ENCODE results near the gene CCDC88A. TPM values are rescaled to one million over a fixed set of nuclear protein-coding genes. Genes with fewer than 3 reads are reported as not detected.

Gene CCDC88A
- polyA plus RNA-seq, 1 of the 3 experiments (the other 2 are of a cell fraction), result 7.0 TPM

DNA sequence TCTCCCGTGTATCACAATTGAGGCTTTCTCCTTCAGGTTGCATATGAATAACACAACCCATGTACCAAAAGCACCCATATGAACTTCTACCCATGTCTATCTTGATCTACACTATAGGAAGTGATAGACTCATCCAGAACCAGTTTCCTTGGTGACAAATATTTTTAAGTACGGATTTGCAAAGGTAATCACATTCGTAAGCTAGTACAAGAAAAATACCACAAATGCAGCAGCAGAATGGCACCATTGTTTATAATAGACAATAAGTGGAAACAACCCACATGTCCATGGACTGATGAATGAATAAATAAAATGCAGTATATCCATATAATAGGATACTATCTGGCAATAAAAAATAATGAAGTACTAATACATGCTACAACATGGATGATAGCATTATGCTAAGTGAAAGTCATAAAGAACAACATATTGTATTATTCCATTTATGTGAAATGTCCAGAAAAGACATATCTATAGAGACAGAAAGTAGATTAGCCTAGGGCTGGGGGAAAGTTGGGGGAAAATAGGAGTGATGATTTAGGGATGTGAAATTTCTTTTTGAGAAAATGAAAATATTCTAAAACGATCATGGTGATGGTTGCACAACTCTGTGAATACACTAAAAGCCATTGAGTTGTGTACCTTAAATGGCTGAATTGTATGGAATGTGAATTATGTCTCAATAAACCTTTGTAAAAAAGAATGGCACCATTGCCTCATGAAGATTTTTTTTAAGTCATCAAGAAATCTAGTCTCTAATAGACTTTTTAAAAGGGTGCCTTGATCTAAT is 3.4 kb upstream of the CCDC88A start (continued):
- TF ChIP-seq, protein P1, sequence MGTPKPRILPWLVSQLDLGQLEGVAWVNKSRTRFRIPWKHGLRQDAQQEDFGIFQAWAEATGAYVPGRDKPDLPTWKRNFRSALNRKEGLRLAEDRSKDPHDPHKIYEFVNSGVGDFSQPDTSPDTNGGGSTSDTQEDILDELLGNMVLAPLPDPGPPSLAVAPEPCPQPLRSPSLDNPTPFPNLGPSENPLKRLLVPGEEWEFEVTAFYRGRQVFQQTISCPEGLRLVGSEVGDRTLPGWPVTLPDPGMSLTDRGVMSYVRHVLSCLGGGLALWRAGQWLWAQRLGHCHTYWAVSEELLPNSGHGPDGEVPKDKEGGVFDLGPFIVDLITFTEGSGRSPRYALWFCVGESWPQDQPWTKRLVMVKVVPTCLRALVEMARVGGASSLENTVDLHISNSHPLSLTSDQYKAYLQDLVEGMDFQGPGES (IDR thresholded peaks at IDR 0.05; ENCODE audit: low read depth, low read length), result no peak
- TF ChIP-seq GABPA (IDR thresholded peaks at IDR 0.05; ENCODE audit: low read depth), result no peak
- no peak for TF ChIP-seq SMC3 (IDR thresholded peaks at IDR 0.05; ENCODE audit: low read depth, low read length)
- TF ChIP-seq RFX5 (IDR thresholded peaks at IDR 0.05; ENCODE audit: low read length), result no peak
- TF ChIP-seq TAF1 (IDR thresholded peaks at IDR 0.05; ENCODE audit: borderline replicate concordance, low read depth, low read length), result no peak

DNA sequence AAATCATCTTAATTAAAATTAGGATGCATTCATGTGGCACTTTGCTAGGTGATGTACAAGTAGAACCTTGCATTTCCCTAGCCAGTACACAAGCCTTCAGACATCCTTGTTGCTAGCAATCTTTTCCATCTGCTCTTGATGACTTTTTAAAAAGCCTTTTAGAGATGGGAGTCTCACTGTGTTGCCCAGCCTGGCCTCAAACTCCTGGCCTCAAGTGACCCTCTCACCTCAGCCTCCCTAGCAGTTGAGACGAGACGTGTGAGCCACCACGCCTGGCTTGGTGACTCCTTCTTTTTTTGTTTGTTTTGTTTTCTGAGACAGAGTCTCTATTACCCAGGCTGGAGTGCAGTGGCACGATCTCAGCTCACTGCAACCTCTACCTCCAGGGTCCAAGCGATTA is 1.7 kb upstream of the CCDC88A start:
- WGBS (ENCODE audit: low lambda C conversion rate), result 90% methylated on average over 5 of the region's 5 CpGs
- Histone ChIP-seq H3K27me3 (ENCODE audit: insufficient read depth) (no peaks in the 10 kb centered on the region), H3K9me2 (no peaks in the 10 kb centered on the region; the same call in 1 of the 2 replicates), H3K4me1 (ENCODE audit: control insufficient read depth in 1 of 2, insufficient read depth in 2 of 2, low read depth in 1 of 2, low read length in 1 of 2) (peaks cover 5 to 10% of the 10 kb centered on the region in 2 experiments; a peak in 3 of 4 replicates), H3K79me2 (ENCODE audit: insufficient read depth) (peaks cover 26% of the 10 kb centered on the region), H3K4me3 (ENCODE audit: low read depth in 2 of 2, low read length in 1 of 2) (no peak overlapping the region), H3F3A (replicated peaks; ENCODE audit: insufficient read depth) (peaks cover 3% of the 10 kb centered on the region), H3K4me2 (no peak overlapping the region), H4K20me1 (ENCODE audit: insufficient read depth) (no peaks in the 10 kb centered on the region), H3K27ac (ENCODE audit: low read depth in 2 of 2, low read length in 1 of 2) (no peak overlapping the region), H2AFZ (ENCODE audit: low read depth) (peak overlapping the region; percentile 94; the same call in 1 of the 2 replicates), H3K9ac (no peak overlapping the region), H3K36me3 (replicated peaks in 1 of 2; ENCODE audit: control insufficient read depth in 1 of 2, insufficient read depth in 2 of 2, low read length in 1 of 2) (no peaks in the 10 kb centered on the region), H3K9me3 (no peaks in the 10 kb centered on the region; the same call in 1 of the 2 replicates)
- no peak for TF ChIP-seq EP300 (IDR thresholded peaks at IDR 0.05; ENCODE audit: borderline replicate concordance in 1 of 2, low read depth in 1 of 2, low read length in 1 of 2)
- TF ChIP-seq YY1 (IDR thresholded peaks at IDR 0.05; ENCODE audit: low read depth), result no peak
- TF ChIP-seq GABPA (IDR thresholded peaks at IDR 0.05; ENCODE audit: low read depth), result no peak
- TF ChIP-seq, protein P2, sequence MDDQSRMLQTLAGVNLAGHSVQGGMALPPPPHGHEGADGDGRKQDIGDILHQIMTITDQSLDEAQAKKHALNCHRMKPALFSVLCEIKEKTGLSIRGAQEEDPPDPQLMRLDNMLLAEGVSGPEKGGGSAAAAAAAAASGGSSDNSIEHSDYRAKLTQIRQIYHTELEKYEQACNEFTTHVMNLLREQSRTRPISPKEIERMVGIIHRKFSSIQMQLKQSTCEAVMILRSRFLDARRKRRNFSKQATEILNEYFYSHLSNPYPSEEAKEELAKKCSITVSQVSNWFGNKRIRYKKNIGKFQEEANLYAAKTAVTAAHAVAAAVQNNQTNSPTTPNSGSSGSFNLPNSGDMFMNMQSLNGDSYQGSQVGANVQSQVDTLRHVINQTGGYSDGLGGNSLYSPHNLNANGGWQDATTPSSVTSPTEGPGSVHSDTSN (IDR thresholded peaks at IDR 0.05), result no peak
- TF ChIP-seq, protein P3, sequence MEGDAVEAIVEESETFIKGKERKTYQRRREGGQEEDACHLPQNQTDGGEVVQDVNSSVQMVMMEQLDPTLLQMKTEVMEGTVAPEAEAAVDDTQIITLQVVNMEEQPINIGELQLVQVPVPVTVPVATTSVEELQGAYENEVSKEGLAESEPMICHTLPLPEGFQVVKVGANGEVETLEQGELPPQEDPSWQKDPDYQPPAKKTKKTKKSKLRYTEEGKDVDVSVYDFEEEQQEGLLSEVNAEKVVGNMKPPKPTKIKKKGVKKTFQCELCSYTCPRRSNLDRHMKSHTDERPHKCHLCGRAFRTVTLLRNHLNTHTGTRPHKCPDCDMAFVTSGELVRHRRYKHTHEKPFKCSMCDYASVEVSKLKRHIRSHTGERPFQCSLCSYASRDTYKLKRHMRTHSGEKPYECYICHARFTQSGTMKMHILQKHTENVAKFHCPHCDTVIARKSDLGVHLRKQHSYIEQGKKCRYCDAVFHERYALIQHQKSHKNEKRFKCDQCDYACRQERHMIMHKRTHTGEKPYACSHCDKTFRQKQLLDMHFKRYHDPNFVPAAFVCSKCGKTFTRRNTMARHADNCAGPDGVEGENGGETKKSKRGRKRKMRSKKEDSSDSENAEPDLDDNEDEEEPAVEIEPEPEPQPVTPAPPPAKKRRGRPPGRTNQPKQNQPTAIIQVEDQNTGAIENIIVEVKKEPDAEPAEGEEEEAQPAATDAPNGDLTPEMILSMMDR (IDR thresholded peaks at IDR 0.05), result no peak
- TF ChIP-seq MXI1 (IDR thresholded peaks at IDR 0.05; ENCODE audit: low read depth, low read length), result no peak
- TF ChIP-seq RXRA (IDR thresholded peaks at IDR 0.05; ENCODE audit: borderline replicate concordance, low read depth), result no peak
- no peak for TF ChIP-seq CHD2 (IDR thresholded peaks at IDR 0.05; ENCODE audit: low read length, partially characterized antibody)
- TF ChIP-seq, protein P4, sequence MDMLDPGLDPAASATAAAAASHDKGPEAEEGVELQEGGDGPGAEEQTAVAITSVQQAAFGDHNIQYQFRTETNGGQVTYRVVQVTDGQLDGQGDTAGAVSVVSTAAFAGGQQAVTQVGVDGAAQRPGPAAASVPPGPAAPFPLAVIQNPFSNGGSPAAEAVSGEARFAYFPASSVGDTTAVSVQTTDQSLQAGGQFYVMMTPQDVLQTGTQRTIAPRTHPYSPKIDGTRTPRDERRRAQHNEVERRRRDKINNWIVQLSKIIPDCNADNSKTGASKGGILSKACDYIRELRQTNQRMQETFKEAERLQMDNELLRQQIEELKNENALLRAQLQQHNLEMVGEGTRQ (IDR thresholded peaks at IDR 0.05; ENCODE audit: borderline replicate concordance, low read depth, low read length), result no peak
- TF ChIP-seq TEAD4 (IDR thresholded peaks at IDR 0.05; ENCODE audit: borderline replicate concordance, insufficient read depth), result no peak
- TF ChIP-seq, protein P5, sequence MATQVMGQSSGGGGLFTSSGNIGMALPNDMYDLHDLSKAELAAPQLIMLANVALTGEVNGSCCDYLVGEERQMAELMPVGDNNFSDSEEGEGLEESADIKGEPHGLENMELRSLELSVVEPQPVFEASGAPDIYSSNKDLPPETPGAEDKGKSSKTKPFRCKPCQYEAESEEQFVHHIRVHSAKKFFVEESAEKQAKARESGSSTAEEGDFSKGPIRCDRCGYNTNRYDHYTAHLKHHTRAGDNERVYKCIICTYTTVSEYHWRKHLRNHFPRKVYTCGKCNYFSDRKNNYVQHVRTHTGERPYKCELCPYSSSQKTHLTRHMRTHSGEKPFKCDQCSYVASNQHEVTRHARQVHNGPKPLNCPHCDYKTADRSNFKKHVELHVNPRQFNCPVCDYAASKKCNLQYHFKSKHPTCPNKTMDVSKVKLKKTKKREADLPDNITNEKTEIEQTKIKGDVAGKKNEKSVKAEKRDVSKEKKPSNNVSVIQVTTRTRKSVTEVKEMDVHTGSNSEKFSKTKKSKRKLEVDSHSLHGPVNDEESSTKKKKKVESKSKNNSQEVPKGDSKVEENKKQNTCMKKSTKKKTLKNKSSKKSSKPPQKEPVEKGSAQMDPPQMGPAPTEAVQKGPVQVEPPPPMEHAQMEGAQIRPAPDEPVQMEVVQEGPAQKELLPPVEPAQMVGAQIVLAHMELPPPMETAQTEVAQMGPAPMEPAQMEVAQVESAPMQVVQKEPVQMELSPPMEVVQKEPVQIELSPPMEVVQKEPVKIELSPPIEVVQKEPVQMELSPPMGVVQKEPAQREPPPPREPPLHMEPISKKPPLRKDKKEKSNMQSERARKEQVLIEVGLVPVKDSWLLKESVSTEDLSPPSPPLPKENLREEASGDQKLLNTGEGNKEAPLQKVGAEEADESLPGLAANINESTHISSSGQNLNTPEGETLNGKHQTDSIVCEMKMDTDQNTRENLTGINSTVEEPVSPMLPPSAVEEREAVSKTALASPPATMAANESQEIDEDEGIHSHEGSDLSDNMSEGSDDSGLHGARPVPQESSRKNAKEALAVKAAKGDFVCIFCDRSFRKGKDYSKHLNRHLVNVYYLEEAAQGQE (IDR thresholded peaks at IDR 0.05; ENCODE audit: low read depth, low read length), result no peak
- DNase-seq, result no peak
- ChIA-PET POLR2A (interaction anchor here (0.5 kb wide), 1 partner anchor 336 kb away, joined by 3 read pairs; no protein-coding TSS in a partner anchor), CTCF (no interaction called here)
